Stimulated activated memory B cell treated with anti-CD40 and anti-IgM and Interleukin-4, amounts not matched to agents 10 μg/mL and 1 μg/mL and 100 μg/mL, for 72 hours (primary cell): Measurements from ENCODE around the gene LXN.
A peak's percentile ranks its signal among the peaks of the same experiment; 100 is the strongest.
"Not testable (repeated sequence)": the region's sequence is repeated elsewhere in the genome, so short reads cannot be mapped to it uniquely, and the experiment has no call there.

Experiments
- ATAC-seq: fragments of 150-1000 bp; cut with Tn5 transposase; 2 replicates; pipeline ENCODE4 v1.10.0; 2021
- H3K27ac Mint-ChIP-seq: one replicate; pipeline ENCODE4 v1.8.0; 2022; ENCODE audit warnings: mild to moderate bottlenecking, mixed read lengths
- H3K27me3 Mint-ChIP-seq: one replicate; pipeline ENCODE4 v1.8.0; 2022; ENCODE audit warnings: mixed read lengths
- H3K36me3 Mint-ChIP-seq: one replicate; pipeline ENCODE4 v1.8.0; 2022; ENCODE audit warnings: mixed read lengths
- H3K4me1 Mint-ChIP-seq: one replicate; pipeline ENCODE4 v1.8.0; 2022; ENCODE audit warnings: mixed read lengths
- H3K4me3 Mint-ChIP-seq: one replicate; pipeline ENCODE4 v1.8.0; 2022; ENCODE audit warnings: mild to moderate bottlenecking, moderate library complexity, mixed read lengths
- H3K9me3 Mint-ChIP-seq: one replicate; pipeline ENCODE4 v1.8.0; 2022; ENCODE audit warnings: mixed read lengths

Gene LXN

GRCh38 chr3:158693866-158694456, 21.5 kb upstream of the LXN start:
- H3K4me1 Mint-ChIP-seq, H3K9me3 Mint-ChIP-seq, ATAC-seq, H3K27me3 Mint-ChIP-seq, H3K4me3 Mint-ChIP-seq, H3K27ac Mint-ChIP-seq: not testable (repeated sequence)
- peaks cover 56% of the 10 kb centered on the region for H3K36me3 Mint-ChIP-seq

DNA sequence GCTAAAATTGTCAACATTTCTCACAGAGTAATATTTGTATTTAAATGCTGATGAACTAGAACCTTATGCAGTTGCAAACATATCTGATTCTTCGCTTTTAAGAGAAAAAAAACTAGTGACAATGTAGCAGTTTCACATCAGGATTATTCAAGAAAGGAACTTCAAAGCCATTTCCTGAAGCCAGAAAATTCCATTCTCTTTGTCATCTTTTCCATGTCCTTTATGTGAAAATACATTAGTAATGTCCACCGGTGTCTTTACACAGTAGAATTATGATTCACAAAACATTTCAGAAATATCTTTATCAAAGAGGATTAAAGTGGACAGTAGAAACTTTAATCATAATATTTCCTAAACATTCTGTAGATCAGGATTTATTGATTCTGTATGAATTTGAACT, 12.7 kb upstream of the LXN start:
- Mint-ChIP-seq H3K27ac (no peak overlapping the region), H3K9me3 (no peaks in the 10 kb centered on the region), H3K4me1 (no peaks in the 10 kb centered on the region), H3K27me3 (no peaks in the 10 kb centered on the region), H3K36me3 (peaks cover 23% of the 10 kb centered on the region), H3K4me3 (no peak overlapping the region)
- ATAC-seq: no peak

DNA sequence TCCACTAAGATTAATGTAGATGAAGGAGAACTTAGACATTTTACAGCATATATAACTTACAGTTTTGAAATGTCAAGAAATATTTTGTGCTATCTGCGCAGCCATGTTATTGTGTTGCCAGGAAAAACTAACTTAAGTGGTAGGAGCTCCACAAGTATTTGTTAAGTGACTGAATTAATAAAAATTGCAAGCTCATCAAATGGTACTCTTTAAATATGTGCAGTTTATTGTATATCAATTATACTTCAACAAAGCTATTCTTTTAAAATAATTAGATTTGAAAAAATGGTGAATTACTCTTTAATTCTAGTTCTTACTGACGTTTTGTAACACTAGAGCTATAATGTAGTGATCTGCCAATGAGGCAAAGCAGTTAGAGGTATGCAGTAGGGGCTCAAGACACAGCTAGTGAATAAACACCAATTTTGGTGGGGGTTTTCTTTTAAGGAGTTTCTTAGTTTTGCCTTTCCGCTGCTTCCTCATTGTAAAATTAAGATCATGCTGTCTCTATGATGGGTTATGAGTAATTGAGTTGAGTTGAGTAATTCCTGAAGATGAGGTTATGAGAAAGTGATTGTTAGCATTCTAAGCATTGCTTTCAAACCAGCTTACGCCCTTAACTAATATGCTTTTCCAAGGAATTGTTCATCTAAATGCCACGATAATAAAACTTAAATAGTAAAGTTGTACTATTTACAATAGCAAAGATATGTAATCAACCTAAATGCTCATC, 10.9 kb upstream of the LXN start:
- H3K36me3 Mint-ChIP-seq: peaks cover 19% of the 10 kb centered on the region
- H3K4me1 Mint-ChIP-seq: no peaks in the 10 kb centered on the region
- H3K9me3 Mint-ChIP-seq: no peaks in the 10 kb centered on the region
- H3K27me3 Mint-ChIP-seq: no peaks in the 10 kb centered on the region
- ATAC-seq: no peak
- H3K4me3 Mint-ChIP-seq: no peak overlapping the region
- no peak overlapping the region for H3K27ac Mint-ChIP-seq

- Mint-ChIP-seq H3K27ac (no peak overlapping the region), H3K9me3 (no peaks in the 10 kb centered on the region), H3K27me3 (no peaks in the 10 kb centered on the region), H3K4me3 (no peak overlapping the region), H3K36me3 (peaks cover 25% of the 10 kb centered on the region), H3K4me1 (no peaks in the 10 kb centered on the region)
- ATAC-seq: no peak
Observed at GRCh38 chr3:158680861-158681260, 8.4 kb upstream of the LXN start.

DNA sequence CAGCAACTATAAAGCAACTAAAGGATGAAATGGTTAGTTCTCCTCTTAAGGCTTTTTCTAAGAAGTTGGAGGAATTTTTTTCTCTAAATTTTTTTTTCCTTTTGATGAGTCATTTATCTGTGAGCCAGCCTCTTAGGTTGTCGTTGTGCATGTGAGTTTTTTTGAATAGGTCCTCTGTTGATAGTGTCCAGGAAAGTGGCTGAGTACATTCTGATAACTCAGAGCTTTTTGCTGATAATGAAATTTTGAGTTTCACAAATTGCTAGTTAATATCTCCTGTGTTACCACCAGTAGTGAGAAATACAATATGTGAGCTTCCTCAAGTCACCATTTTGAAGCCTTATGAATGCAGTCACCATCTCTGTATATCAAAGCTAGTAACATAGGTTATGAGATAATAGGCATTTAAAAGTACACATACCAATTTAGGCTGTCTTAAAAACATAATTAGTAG, 7.1 kb upstream of the LXN start:
- peaks cover 23% of the 10 kb centered on the region for H3K36me3 Mint-ChIP-seq
- H3K9me3 Mint-ChIP-seq: no peaks in the 10 kb centered on the region
- no peak overlapping the region for H3K27ac Mint-ChIP-seq
- no peak overlapping the region for H3K4me3 Mint-ChIP-seq
- ATAC-seq: no peak
- no peaks in the 10 kb centered on the region for H3K4me1 Mint-ChIP-seq
- H3K27me3 Mint-ChIP-seq: no peaks in the 10 kb centered on the region

GRCh38 chr3:158678687-158679086, 6.2 kb upstream of the LXN start:
- no peaks in the 10 kb centered on the region for H3K27me3 Mint-ChIP-seq
- H3K36me3 Mint-ChIP-seq: peaks cover 14% of the 10 kb centered on the region
- H3K9me3 Mint-ChIP-seq: no peaks in the 10 kb centered on the region
- no peak overlapping the region for H3K27ac Mint-ChIP-seq
- H3K4me3 Mint-ChIP-seq: no peak overlapping the region
- no peak for ATAC-seq
- no peaks in the 10 kb centered on the region for H3K4me1 Mint-ChIP-seq

GRCh38 chr3:158671821-158672214, 630 bp downstream of the LXN start:
- ATAC-seq: no peak
- peak overlapping the region; percentile 83 for H3K4me3 Mint-ChIP-seq

DNA sequence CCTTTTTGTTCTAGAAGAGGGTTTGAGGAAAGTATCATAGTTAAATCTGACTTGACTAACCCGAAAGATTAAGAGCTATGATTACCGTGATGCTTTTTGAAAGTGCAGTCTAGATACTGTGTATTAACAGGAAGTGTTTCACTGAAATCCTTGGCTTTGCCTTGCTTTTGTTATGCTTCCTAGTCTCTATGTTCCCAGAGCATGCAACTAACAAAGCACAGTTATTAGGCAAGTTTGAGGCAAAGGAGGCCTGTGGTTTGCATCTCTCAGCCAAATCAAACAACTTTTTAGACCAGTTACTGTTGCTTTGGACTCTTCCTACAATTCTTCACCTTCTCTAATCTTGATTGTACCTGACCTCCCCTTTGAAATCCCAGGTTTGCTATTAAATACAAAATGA, 3.9 kb downstream of the LXN start:
- Mint-ChIP-seq H3K27ac (no peak overlapping the region), H3K4me3 (no peak overlapping the region), H3K9me3 (no peaks in the 10 kb centered on the region), H3K36me3 (peaks cover 36% of the 10 kb centered on the region), H3K27me3 (no peaks in the 10 kb centered on the region), H3K4me1 (peaks cover 17% of the 10 kb centered on the region)
- no peak for ATAC-seq

More at GRCh38 chr3:158671821-158672214, 630 bp downstream of the LXN start:
- H3K36me3 Mint-ChIP-seq: peaks cover 21% of the 10 kb centered on the region
- H3K4me1 Mint-ChIP-seq: peaks cover 17% of the 10 kb centered on the region
- no peaks in the 10 kb centered on the region for H3K27me3 Mint-ChIP-seq
- peak overlapping the region; percentile 85 for H3K27ac Mint-ChIP-seq
- no peaks in the 10 kb centered on the region for H3K9me3 Mint-ChIP-seq

- peaks cover 42% of the 10 kb centered on the region for H3K36me3 Mint-ChIP-seq
- H3K27ac Mint-ChIP-seq: no peak overlapping the region
- ATAC-seq: no peak
- no peaks in the 10 kb centered on the region for H3K9me3 Mint-ChIP-seq
- H3K27me3 Mint-ChIP-seq: no peaks in the 10 kb centered on the region
- H3K4me1 Mint-ChIP-seq: peaks cover under 1% of the 10 kb centered on the region
- H3K4me3 Mint-ChIP-seq: no peak overlapping the region
Observed at GRCh38 chr3:158666416-158666815, 6.0 kb downstream of the LXN start.

DNA sequence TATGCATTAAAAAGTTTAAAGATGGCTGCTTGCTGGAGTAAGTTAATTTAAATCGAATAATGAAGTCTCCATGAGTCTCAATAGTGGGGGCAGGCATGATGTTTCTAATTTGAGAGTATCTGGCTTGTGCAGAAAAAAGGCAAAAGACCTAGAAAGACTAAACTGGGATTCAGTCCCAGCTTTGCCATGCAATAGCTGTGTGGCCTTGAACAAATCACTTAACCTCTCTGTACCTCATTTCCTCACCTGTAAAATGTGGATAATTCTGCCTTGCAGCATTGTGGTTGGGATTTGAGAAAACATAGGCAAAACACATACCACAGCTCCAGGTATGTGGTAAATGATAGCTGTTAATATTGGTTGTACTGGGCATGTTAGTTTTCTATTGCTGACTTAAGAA, 8.6 kb downstream of the LXN start:
- H3K27me3 Mint-ChIP-seq: no peaks in the 10 kb centered on the region
- H3K36me3 Mint-ChIP-seq: peaks cover 34% of the 10 kb centered on the region
- H3K27ac Mint-ChIP-seq: no peak overlapping the region
- no peaks in the 10 kb centered on the region for H3K4me1 Mint-ChIP-seq
- no peaks in the 10 kb centered on the region for H3K9me3 Mint-ChIP-seq
- no peak for ATAC-seq
- H3K4me3 Mint-ChIP-seq: no peak overlapping the region

- Mint-ChIP-seq H3K4me1 (no peaks in the 10 kb centered on the region), H3K9me3 (no peaks in the 10 kb centered on the region), H3K27me3 (no peaks in the 10 kb centered on the region), H3K4me3 (no peak overlapping the region), H3K36me3 (peaks cover 28% of the 10 kb centered on the region), H3K27ac (no peak overlapping the region)
- no peak for ATAC-seq
Observed at GRCh38 chr3:158663246-158663645, 9.2 kb downstream of the LXN start.

- Mint-ChIP-seq H3K4me1 (no peaks in the 10 kb centered on the region), H3K9me3 (no peaks in the 10 kb centered on the region), H3K36me3 (peaks cover 41% of the 10 kb centered on the region), H3K27me3 (no peaks in the 10 kb centered on the region), H3K4me3 (no peak overlapping the region), H3K27ac (no peak overlapping the region)
- no peak for ATAC-seq
Observed at GRCh38 chr3:158660711-158661110, 11.7 kb downstream of the LXN start.

DNA sequence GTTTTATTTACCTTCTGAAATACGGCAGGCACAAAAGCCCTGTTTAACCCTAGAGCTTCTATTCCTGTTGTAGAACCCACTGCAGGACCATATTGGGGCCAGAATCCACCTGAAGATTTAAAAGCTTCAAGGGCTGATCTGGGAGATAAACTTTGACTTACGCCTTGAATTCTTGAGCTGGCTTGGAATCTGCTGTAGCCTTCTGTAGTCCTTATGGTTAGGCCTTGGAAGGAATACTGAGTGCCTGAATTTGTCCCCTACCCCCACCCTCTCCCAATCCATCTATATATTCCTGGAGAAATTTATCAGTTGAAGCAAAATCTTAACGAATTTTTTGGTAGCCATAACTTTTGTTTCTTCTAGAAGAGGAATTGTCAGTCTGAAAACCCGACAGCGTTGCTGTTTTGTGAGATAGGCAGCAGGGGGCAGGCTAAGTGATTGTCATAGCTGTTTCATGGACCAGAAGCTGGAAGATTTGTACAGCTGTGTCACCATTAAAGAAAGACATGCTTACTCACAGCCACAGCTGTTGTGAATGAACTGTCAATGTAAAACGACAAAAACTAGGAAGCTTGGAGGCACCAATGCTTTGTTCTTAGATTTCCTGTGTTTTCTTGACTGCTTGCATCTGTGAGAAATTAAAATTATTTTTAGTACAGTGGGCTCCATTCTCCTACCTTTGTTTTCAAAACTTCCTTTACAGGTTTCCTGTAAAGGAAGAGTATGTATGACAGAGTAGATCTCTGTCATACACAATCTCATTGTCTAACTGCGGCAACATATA, 12.8 kb downstream of the LXN start:
- Mint-ChIP-seq H3K36me3 (peaks cover 33% of the 10 kb centered on the region), H3K9me3 (no peaks in the 10 kb centered on the region), H3K27ac (no peak overlapping the region), H3K4me1 (no peaks in the 10 kb centered on the region), H3K4me3 (no peak overlapping the region), H3K27me3 (no peaks in the 10 kb centered on the region)
- no peak for ATAC-seq

- H3K36me3 Mint-ChIP-seq: peaks cover 28% of the 10 kb centered on the region
Observed at GRCh38 chr3:158658889-158659288, 13.6 kb downstream of the LXN start.

GRCh38 chr3:158652463-158652862, 20.0 kb downstream of the LXN start:
- H3K36me3 Mint-ChIP-seq: peaks cover 47% of the 10 kb centered on the region
- ATAC-seq: no peak
- H3K9me3 Mint-ChIP-seq: no peaks in the 10 kb centered on the region

More at GRCh38 chr3:158658889-158659288, 13.6 kb downstream of the LXN start:
- no peaks in the 10 kb centered on the region for H3K4me1 Mint-ChIP-seq
- ATAC-seq: no peak
- no peak overlapping the region for H3K4me3 Mint-ChIP-seq
- H3K27me3 Mint-ChIP-seq: no peaks in the 10 kb centered on the region
- H3K27ac Mint-ChIP-seq: no peak overlapping the region
- H3K9me3 Mint-ChIP-seq: no peaks in the 10 kb centered on the region

More at GRCh38 chr3:158652463-158652862, 20.0 kb downstream of the LXN start:
- Mint-ChIP-seq H3K4me3 (no peak overlapping the region), H3K27me3 (no peaks in the 10 kb centered on the region), H3K4me1 (peaks cover 5% of the 10 kb centered on the region), H3K27ac (no peak overlapping the region)
